ENCODE measurements around the gene SLC39A9. TPM values are rescaled to one million over a fixed set of nuclear protein-coding genes. Genes with fewer than 3 reads are reported as not detected.
"Not testable (repeated sequence)": the region's sequence is repeated elsewhere in the genome, so short reads cannot be mapped to it uniquely, and the experiment has no call there.

Gene SLC39A9
- total RNA-seq, 2 donors from 2014 or later = 48.1 to 52.4 TPM

DNA sequence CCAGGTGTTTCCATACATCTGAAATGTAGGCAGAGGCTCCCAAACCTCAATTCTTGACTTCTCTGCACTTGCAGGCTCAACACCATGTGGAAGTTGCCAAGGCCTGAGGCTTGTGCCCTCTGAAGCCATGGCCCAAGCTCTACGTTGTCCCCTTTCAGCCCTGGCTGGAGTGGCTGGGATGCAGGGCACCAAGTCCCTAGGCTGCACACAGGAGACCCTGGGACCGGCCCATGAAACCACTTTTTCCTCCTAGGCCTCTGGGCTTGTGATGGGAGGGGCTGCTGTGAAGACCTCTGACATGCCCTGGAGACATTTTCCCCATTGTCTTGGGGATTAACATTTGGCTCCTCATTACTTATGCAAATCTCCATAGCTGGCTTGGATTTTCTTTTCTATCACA lies 79.6 kb downstream of the SLC39A9 start:
- H3K36me3 Mint-ChIP-seq; H3K27ac Mint-ChIP-seq; ATAC-seq; DNase-seq (ENCODE audit: low spot score in 2 of 2); H3K9me3 Mint-ChIP-seq: not testable (repeated sequence)

GRCh38 chr14:69479696-69480095 lies 81.2 kb downstream of the SLC39A9 start:
- Mint-ChIP-seq H3K9me3 (no peaks in the 10 kb centered on the region), H3K36me3 (no peaks in the 10 kb centered on the region), H3K27ac (no peak overlapping the region)
- DNase-seq (ENCODE audit: low spot score in 2 of 2) = no peak
- ATAC-seq = no peak

DNA sequence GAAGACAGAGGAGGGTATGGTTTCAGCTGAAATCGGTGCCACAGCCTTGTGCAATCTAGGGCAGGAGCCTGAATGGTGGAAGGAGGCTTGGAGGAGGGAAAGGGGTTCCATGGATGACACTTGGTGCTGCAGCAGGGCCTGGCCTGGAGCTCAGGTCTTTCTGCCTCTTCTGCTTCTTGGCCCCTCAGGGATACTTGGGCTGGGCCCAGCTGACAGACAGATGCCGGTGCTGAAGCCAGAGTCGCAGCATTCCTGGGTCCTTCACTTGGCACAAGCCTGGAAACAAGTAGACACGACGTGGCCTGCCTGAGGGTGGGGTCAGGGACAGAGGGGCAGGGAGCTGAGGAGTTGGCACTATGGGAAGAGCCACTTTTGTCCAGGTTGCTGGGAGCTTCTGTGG lies 81.6 kb downstream of the SLC39A9 start:
- no peak for DNase-seq (ENCODE audit: low spot score in 2 of 2)
- no peak overlapping the region for H3K27ac Mint-ChIP-seq
- no peaks in the 10 kb centered on the region for H3K36me3 Mint-ChIP-seq
- no peaks in the 10 kb centered on the region for H3K9me3 Mint-ChIP-seq
- no peak for ATAC-seq

- Mint-ChIP-seq H3K36me3 (no peaks in the 10 kb centered on the region), H3K9me3 (no peaks in the 10 kb centered on the region), H3K27ac (no peak overlapping the region)
- ATAC-seq = no peak
- no peak for DNase-seq (ENCODE audit: low spot score in 2 of 2)
These were observed 83.5 kb downstream of the SLC39A9 start for GRCh38 chr14:69481815-69482568.

GRCh38 chr14:69483765-69484443 lies 85.4 kb downstream of the SLC39A9 start:
- no peaks in the 10 kb centered on the region for H3K9me3 Mint-ChIP-seq
- H3K27ac Mint-ChIP-seq = no peak overlapping the region
- ATAC-seq (no peak), DNase-seq (ENCODE audit: low spot score in 2 of 2) (no peak)
- H3K36me3 Mint-ChIP-seq = no peaks in the 10 kb centered on the region

GRCh38 chr14:69484444-69485314 lies 86.2 kb downstream of the SLC39A9 start, which contains the start of gene PLEKHD1:
PLEKHD1 (plus strand) TSS chr14:69484728; CDS start chr14:69484966, 238 bp downstream.
- Mint-ChIP-seq H3K36me3 (no peaks in the 10 kb centered on the region), H3K9me3 (no peaks in the 10 kb centered on the region), H3K27ac (no peak within 1 kb of the TSS)
- DNase-seq (ENCODE audit: low spot score in 2 of 2) = no peak
- peak in 1 of 2 donors; percentile 60 for ATAC-seq

DNA sequence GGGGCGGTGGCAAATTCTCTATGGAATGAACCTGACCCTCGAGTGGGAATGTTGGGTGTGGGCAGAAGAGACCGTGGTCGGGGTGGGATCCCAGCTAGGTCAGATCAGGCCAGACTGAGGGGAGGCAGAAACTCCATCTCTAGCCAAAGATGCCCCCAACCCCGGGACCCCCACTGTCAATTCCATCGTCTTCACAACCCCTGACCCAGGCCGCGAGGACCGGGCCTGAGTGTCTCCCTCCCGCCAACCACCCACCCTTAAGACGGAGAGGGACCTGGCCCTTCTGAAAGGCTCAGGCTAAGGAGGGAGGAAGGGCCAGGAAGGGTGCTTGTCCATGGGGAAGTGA lies 86.8 kb downstream of the SLC39A9 start:
- DNase-seq (ENCODE audit: low spot score in 2 of 2) = no peak
- no peak overlapping the region for H3K27ac Mint-ChIP-seq
- ATAC-seq = no peak
- H3K9me3 Mint-ChIP-seq = no peaks in the 10 kb centered on the region
- no peaks in the 10 kb centered on the region for H3K36me3 Mint-ChIP-seq

DNA sequence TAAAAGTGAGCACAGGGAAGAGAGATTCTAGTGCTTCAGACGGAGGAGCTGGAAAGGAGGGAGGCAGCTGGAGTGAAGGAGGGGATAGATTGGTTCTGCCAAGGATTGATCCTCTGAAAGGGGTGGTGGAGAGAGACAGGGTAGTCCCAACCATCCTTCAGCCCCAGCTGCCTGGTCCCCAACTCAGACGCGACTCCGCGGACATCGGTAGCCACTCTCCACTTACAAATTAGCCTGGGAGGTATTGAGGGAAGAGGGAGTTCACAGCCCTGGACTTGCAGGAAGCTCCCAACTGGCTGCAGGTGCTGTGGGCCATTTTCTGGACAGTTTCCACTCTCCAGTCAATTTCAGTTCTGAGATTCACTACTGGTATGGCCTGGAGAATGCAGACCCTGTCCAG lies 87.2 kb downstream of the SLC39A9 start:
- Mint-ChIP-seq H3K9me3 (no peaks in the 10 kb centered on the region), H3K27ac (no peak overlapping the region), H3K36me3 (no peaks in the 10 kb centered on the region)
- no peak for DNase-seq (ENCODE audit: low spot score in 2 of 2)
- no peak for ATAC-seq

GRCh38 chr14:69487226-69487625 lies 88.7 kb downstream of the SLC39A9 start:
- DNase-seq (ENCODE audit: low spot score in 2 of 2) = no peak
- Mint-ChIP-seq H3K9me3 (no peaks in the 10 kb centered on the region), H3K36me3 (no peaks in the 10 kb centered on the region), H3K27ac (no peak overlapping the region)
- ATAC-seq = no peak

DNA sequence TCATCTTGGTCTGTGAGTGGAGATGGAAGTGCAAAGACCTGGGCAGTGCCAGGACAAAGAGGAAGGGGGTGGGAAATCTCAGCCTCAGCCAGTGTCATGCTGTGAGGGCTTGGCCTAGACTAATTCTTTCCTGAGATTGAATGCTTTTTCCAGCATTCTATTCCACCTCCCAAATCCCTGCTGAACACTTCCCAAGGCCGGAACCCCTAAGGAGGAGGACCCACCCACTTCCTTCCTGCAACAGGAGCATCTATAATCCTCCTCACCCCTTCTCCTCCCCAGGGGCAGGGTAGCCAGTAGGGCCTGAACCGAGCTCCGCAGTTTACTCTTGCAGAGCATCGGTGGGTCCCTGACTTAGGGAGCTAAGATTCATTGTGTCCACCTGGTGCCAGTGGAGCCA lies 89.3 kb downstream of the SLC39A9 start:
- H3K36me3 Mint-ChIP-seq = no peaks in the 10 kb centered on the region
- ATAC-seq = no peak

DNA sequence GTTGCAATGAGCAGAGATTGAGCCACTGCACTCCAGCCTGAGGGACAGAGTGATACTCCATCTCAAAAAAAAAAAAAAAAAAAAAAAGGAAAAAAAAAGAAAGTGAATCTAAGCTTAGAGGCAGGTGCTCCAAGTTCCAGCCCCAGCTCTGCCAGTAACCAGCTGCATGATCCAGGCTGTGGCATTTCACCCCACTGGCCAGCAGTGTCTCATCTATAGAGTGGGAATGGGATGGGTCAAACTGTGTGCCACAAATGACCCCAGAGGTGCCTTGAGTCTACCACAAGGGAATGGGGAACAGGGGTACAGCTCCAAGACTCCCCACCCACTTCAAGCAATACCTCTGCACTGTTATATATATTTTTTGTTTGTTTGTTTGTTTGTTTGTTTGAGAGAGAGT lies 91.0 kb downstream of the SLC39A9 start:
- Mint-ChIP-seq H3K9me3 (no peaks in the 10 kb centered on the region), H3K36me3 (no peaks in the 10 kb centered on the region), H3K27ac (no peak overlapping the region)
- no peak for DNase-seq (ENCODE audit: low spot score in 2 of 2)
- no peak for ATAC-seq

More for the DNA sequence above, 89.3 kb downstream of the SLC39A9 start:
- Mint-ChIP-seq H3K27ac (no peak overlapping the region), H3K9me3 (no peaks in the 10 kb centered on the region)
- DNase-seq (ENCODE audit: low spot score in 2 of 2) = no peak

DNA sequence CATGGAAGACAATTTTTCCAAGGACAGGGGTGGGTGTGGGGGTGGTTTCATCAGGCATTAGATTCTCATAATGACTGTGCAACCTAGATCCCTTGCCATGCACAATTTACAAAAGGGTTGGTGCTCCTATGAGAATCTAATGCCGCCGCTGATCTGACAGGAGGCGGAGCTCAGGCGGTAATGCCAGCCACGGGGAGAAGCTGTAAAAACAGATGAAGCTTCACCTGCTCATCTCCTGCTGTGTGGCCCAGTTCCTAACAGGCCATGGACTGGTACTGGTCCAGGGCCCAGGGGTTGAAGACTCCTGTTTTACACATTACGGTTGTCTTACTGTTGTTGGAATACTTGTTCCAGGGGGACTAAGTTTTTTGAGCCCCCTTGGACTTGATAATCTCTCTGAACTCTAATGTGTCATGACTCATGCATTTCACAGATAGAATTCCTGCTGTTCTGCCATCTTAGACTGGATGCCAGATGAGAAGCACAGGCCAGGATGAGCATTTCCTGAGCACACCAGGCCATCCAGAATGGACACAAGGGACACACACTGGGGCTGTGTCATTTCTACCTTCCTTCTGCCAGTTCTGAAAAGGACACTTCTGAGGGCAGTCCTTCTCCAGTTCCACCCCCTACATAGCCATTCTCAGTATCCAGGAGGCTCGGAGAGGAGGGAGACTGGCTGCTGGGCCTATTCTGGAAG lies 91.9 kb downstream of the SLC39A9 start:
- Mint-ChIP-seq H3K9me3 (no peaks in the 10 kb centered on the region), H3K36me3 (no peaks in the 10 kb centered on the region), H3K27ac (no peak overlapping the region)
- DNase-seq (ENCODE audit: low spot score in 2 of 2) = no peak
- no peak for ATAC-seq

- Mint-ChIP-seq H3K9me3 (no peaks in the 10 kb centered on the region), H3K27ac (no peak overlapping the region), H3K36me3 (no peaks in the 10 kb centered on the region)
- DNase-seq (ENCODE audit: low spot score in 2 of 2) (no peak), ATAC-seq (no peak)
These were observed 92.7 kb downstream of the SLC39A9 start for GRCh38 chr14:69491193-69491592.

- Mint-ChIP-seq H3K36me3 (no peaks in the 10 kb centered on the region), H3K9me3 (no peaks in the 10 kb centered on the region), H3K27ac (no peak overlapping the region)
- no peak for DNase-seq (ENCODE audit: low spot score in 2 of 2)
- ATAC-seq = no peak
These were observed 94.5 kb downstream of the SLC39A9 start for GRCh38 chr14:69493038-69493437.

GRCh38 chr14:69493791-69494190 lies 95.3 kb downstream of the SLC39A9 start:
- Mint-ChIP-seq H3K27ac (no peak overlapping the region), H3K9me3 (no peaks in the 10 kb centered on the region), H3K36me3 (no peaks in the 10 kb centered on the region)
- DNase-seq (ENCODE audit: low spot score in 2 of 2) = no peak
- ATAC-seq = no peak

DNA sequence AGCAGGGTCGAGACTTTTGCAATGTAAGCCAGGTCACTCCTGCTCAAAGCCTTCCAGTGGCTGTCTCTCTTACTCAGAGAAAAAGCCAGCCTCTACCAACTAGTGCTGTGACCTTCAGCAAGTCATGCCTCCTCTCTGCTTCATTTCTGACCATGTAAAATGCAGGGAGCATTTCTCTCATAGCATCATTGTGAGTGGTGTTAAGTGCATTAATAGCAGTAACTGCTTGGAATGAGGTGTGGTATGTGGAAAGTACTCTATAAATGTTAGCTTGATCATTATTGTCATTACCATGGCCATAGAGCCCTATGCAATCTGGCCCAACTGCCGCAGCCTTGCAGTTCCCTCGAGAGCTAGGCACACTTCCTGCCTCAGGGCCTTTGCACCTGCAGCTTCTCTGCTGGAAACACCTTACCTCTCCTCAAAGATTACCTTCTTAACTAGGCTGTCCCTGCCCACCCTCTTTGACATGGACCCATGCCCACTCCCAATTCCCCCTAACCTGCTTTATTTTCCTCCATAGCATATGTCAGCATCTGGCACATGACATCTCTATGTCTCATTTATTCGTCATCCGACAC lies 96.9 kb downstream of the SLC39A9 start:
- DNase-seq (ENCODE audit: low spot score in 2 of 2) (no peak), ATAC-seq (no peak)
- no peak overlapping the region for H3K27ac Mint-ChIP-seq
- H3K9me3 Mint-ChIP-seq = no peaks in the 10 kb centered on the region
- H3K36me3 Mint-ChIP-seq = no peaks in the 10 kb centered on the region

Data from activated naive CD4-positive, alpha-beta T cell treated with anti-CD3 and anti-CD28 coated beads, Interleukin-2, amount 50 U/mL, for 72 hours (primary cell).